ENCODE data around the gene POU2AF2. TPM values are rescaled to one million over a fixed set of nuclear protein-coding genes. Genes with fewer than 3 reads are reported as not detected.
"Not testable (repeated sequence)": the region's sequence is repeated elsewhere in the genome, so short reads cannot be mapped to it uniquely, and the experiment has no call there.

Gene POU2AF2
- polyA plus RNA-seq, 3 donors: not detected

- Histone ChIP-seq H3K9me3 (replicated peaks in 1 of 2; ENCODE audit: control insufficient read depth in 1 of 2, insufficient read depth in 1 of 2, low read length in 2 of 2) (no peaks in the 10 kb centered on the region), H3K27me3 (ENCODE audit: control insufficient read depth in 2 of 2, insufficient read depth in 2 of 2, low read length in 2 of 2) (no peaks in the 10 kb centered on the region), H3K79me2 (ENCODE audit: insufficient read depth, low read length) (no peaks in the 10 kb centered on the region), H3K27ac (ENCODE audit: low read depth in 1 of 2, low read length in 2 of 2) (no peak overlapping the region), H3K9ac (ENCODE audit: insufficient read depth, low read length, poor library complexity, severe bottlenecking) (no peak overlapping the region), H4K20me1 (ENCODE audit: insufficient read depth, low read length) (no peaks in the 10 kb centered on the region), H2AFZ (ENCODE audit: insufficient read depth, low read depth, low read length, poor library complexity, severe bottlenecking) (no peak overlapping the region), H3K4me2 (replicated peaks; ENCODE audit: extremely low read depth, low read length, poor library complexity, severe bottlenecking) (no peak overlapping the region), H3K4me3 (replicated peaks in 1 of 3; ENCODE audit: low read depth in 2 of 3, low read length in 3 of 3) (no peak overlapping the region), H3K4me1 (ENCODE audit: control insufficient read depth in 1 of 2, insufficient read depth in 2 of 2, low read length in 2 of 2) (no peaks in the 10 kb centered on the region), H3K36me3 (replicated peaks in 1 of 2; ENCODE audit: control insufficient read depth in 1 of 2, insufficient read depth in 2 of 2, low read length in 2 of 2) (no peaks in the 10 kb centered on the region)
- peaks cover 3 to 8% (median 8%) of the 10 kb centered on the region in 3 donors for H3K27me3 Mint-ChIP-seq (ENCODE audit: low read depth in 3 of 3)
- H3K9me3 Mint-ChIP-seq: peaks cover 0 to 6% (median 4%) of the 10 kb centered on the region in 7 donors
- 98% methylated on average over 6 of the region's 6 CpGs for WGBS (ENCODE audit: insufficient coverage)
- intact Hi-C loops (cut with micrococcal nuclease): no loop called here
- H3K4me3 Mint-ChIP-seq: no peak overlapping the region
- no peaks in the 10 kb centered on the region for H3K36me3 Mint-ChIP-seq
- H3K27ac Mint-ChIP-seq: no peak overlapping the region
- H3K4me1 Mint-ChIP-seq: no peaks in the 10 kb centered on the region
- TF ChIP-seq, protein P1, sequence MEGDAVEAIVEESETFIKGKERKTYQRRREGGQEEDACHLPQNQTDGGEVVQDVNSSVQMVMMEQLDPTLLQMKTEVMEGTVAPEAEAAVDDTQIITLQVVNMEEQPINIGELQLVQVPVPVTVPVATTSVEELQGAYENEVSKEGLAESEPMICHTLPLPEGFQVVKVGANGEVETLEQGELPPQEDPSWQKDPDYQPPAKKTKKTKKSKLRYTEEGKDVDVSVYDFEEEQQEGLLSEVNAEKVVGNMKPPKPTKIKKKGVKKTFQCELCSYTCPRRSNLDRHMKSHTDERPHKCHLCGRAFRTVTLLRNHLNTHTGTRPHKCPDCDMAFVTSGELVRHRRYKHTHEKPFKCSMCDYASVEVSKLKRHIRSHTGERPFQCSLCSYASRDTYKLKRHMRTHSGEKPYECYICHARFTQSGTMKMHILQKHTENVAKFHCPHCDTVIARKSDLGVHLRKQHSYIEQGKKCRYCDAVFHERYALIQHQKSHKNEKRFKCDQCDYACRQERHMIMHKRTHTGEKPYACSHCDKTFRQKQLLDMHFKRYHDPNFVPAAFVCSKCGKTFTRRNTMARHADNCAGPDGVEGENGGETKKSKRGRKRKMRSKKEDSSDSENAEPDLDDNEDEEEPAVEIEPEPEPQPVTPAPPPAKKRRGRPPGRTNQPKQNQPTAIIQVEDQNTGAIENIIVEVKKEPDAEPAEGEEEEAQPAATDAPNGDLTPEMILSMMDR (IDR thresholded peaks at IDR 0.05): no peak
- DNase-seq: no peak
Observed at GRCh38 chr11:111319296-111319695, 73.8 kb downstream of the POU2AF2 start.

DNA sequence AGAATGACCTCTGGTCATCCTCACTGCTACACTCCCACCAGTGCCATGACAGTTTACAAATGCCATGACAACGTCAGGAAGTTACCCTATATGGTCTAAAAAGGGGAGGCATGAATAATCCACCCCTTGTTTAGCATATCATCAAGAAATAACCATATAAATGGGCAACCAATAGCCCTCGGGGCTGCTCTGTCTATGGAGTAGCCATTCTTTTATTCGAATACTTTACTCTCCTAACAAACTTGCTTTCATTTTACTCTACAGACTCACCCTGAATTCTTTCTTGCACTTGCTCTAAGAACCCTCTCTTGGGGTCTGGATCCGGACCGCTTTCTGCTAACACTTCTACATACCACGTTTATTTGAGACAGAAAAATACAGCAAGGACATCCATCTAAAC is 74.7 kb downstream of the POU2AF2 start:
- H3K36me3 Mint-ChIP-seq; H3K9ac ChIP-seq (ENCODE audit: insufficient read depth, low read length, poor library complexity, severe bottlenecking); H3K4me1 ChIP-seq (ENCODE audit: control insufficient read depth in 1 of 2, insufficient read depth in 2 of 2, low read length in 2 of 2); H3K4me3 ChIP-seq (replicated peaks in 1 of 3; ENCODE audit: low read depth in 2 of 3, low read length in 3 of 3); H3K27me3 Mint-ChIP-seq (ENCODE audit: low read depth in 3 of 3); H4K20me1 ChIP-seq (ENCODE audit: insufficient read depth, low read length); H3K27ac Mint-ChIP-seq; H3K4me2 ChIP-seq (replicated peaks; ENCODE audit: extremely low read depth, low read length, poor library complexity, severe bottlenecking); intact Hi-C loops (cut with micrococcal nuclease); DNase-seq; H3K27me3 ChIP-seq (ENCODE audit: control insufficient read depth in 2 of 2, insufficient read depth in 2 of 2, low read length in 2 of 2); H3K9me3 Mint-ChIP-seq; H2AFZ ChIP-seq (ENCODE audit: insufficient read depth, low read depth, low read length, poor library complexity, severe bottlenecking); H3K79me2 ChIP-seq (ENCODE audit: insufficient read depth, low read length); H3K27ac ChIP-seq (ENCODE audit: low read depth in 1 of 2, low read length in 2 of 2); H3K4me1 Mint-ChIP-seq; H3K4me3 Mint-ChIP-seq; H3K36me3 ChIP-seq (replicated peaks in 1 of 2; ENCODE audit: control insufficient read depth in 1 of 2, insufficient read depth in 2 of 2, low read length in 2 of 2); H3K9me3 ChIP-seq (replicated peaks in 1 of 2; ENCODE audit: control insufficient read depth in 1 of 2, insufficient read depth in 1 of 2, low read length in 2 of 2): not testable (repeated sequence)
- WGBS (ENCODE audit: insufficient coverage): 92% methylated on average over 3 of the region's 6 CpGs

Measured in CD14-positive monocyte (primary cell).